Measurements from ENCODE around the gene PCYT2.

Gene PCYT2

GRCh38 chr17:81912441-81913309, 1.5 kb upstream of the PCYT2 start:
- DNase-seq (ENCODE audit: low read depth), result peak; percentile 45

GRCh38 chr17:81911969-81912368, 770 bp upstream of the PCYT2 start:
- DNase-seq (ENCODE audit: low read depth), result no peak

DNA sequence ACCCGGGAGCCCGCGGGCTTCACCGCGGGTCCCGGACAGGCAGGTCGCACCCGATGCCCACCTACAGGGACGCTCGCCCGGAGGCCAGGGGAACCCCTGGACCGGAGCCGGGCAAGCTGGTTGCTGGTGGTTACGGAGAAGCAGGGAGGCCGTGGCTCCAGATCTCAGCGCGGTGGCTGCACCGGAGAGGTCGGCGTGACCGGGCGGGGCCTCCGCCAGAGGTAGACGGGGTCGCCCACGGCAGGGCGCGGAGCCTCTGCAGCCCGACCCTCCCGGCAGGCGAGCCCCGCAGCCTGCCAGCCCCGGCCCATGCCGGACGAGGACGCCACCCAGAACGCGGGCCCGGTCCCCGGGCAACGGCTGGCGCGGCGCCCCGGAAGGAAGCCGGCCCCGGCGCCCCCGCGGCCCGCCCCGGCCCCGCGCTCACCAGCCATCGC, 341 bp downstream of the PCYT2 start:
- peak; percentile 46 for DNase-seq (ENCODE audit: low read depth)

- peak; percentile 53 for DNase-seq (ENCODE audit: low read depth)
Measured at GRCh38 chr17:81909966-81910839, 996 bp downstream of the PCYT2 start.

- no peak for DNase-seq (ENCODE audit: low read depth)
Measured at GRCh38 chr17:81909231-81909630, 2.0 kb downstream of the PCYT2 start.

- DNase-seq (ENCODE audit: low read depth), result no peak
Measured at GRCh38 chr17:81908793-81909192, 2.4 kb downstream of the PCYT2 start.

DNA sequence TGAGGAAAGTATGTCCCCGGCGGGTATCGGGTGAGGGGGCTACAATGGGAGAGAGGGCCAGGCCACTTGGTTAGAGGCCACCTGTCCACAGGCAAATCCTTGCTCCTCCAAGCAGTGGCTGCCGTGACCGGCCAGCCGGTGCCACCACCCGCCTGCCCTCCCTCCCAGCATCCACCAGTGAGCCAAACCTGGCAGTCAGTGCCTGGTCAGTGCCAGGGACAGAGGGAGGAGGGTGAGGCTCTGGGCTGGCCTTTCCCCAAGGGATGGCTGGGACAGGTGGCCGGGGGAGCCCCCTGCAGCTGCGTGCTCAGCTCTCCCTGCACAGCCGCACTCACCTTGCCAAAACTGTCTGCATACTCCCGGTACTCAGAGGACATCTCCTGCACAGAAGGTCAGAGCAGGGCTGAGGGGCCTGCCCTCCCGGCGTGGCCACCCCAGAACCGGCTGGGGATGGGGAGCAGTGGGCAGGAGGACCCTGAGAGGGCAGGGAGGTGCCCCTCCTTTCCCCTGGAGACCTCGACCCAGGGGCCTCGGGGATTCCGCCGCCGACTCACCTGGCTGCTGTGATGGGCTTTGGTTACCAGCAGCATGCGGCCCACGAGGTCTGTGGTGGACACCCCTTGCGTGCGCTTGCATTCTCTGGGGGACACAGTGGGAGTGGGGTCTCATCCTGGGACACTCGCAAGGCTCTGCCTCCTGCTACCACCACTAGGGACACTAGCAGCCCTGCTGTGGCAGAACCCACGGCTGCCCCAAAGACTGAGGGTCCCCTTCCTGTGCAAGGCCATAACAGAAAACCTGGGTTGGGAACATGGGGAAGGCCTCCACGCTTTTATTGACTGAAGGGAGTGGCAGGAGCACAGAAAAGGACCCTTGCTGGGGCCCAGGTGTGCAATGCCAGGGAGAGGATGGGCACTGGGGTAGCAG, 3.7 kb downstream of the PCYT2 start:
- no peak for DNase-seq (ENCODE audit: low read depth)

- DNase-seq (ENCODE audit: low read depth), result no peak
Measured at GRCh38 chr17:81906476-81907218, 4.6 kb downstream of the PCYT2 start.

- DNase-seq (ENCODE audit: low read depth), result no peak
Measured at GRCh38 chr17:81905993-81906392, 5.2 kb downstream of the PCYT2 start.

DNA sequence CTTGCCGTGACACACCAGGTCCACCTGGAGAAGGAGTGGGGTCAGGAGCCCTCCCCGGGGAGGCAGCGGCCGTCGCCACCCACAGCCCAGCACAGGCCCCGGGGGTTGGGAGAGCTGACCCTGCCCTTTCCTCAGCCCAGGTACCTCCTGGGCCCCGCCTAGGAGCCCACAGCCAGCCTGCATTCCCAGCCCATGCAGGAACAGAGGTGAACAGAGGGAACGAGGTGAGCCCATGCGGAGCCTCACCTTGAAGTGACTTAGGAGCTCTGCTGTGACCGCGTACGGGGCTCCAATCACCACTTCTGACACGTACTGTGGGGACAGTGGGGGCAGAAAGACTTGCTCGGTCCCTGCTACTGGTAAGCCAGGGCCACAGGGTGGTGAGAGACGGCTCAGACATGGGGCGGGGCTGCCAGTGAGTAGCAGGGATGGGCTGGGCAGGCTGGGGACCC, 5.7 kb downstream of the PCYT2 start:
- DNase-seq (ENCODE audit: low read depth), result no peak

DNA sequence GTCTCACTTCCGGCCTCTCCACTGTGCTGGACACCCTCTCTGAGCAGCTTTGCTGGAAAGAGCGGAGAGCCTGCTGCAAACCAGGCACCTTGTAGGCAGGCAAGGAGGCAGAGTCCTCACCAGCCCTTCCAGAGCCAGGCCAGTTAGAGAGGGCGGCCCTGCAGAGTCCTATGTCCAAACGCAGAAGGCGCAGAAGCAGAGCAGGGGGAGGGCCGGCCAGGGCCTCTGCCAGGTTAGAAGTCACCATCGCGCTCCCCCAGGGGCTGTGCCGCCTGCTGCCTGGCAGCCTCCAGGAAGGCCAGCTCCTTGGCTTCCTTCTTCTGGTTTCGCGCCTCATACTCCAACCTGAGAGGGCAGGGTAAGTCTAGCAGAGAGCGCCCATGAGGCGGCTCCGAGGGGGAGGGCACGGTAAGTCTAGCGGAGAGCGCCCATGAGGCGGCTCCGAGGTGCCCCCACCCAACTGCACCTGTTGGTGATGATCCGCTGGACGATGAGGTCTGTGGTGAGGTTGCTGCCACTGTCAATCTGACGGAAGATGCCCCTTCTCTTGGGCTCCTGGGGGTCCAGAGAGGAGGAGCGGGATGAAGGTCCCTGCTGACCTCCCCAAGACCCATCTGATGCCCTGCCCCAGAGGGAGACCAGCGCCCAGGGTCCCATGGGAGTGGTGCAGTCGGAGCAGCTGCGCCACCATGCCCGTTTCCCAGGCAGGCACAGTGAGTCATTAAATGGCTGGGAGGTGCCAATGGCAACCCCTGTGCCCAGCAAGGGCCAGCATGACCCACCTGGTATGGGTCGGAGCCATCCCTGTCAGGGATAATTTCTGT, 6.4 kb downstream of the PCYT2 start:
- DNase-seq (ENCODE audit: low read depth), result no peak

DNA sequence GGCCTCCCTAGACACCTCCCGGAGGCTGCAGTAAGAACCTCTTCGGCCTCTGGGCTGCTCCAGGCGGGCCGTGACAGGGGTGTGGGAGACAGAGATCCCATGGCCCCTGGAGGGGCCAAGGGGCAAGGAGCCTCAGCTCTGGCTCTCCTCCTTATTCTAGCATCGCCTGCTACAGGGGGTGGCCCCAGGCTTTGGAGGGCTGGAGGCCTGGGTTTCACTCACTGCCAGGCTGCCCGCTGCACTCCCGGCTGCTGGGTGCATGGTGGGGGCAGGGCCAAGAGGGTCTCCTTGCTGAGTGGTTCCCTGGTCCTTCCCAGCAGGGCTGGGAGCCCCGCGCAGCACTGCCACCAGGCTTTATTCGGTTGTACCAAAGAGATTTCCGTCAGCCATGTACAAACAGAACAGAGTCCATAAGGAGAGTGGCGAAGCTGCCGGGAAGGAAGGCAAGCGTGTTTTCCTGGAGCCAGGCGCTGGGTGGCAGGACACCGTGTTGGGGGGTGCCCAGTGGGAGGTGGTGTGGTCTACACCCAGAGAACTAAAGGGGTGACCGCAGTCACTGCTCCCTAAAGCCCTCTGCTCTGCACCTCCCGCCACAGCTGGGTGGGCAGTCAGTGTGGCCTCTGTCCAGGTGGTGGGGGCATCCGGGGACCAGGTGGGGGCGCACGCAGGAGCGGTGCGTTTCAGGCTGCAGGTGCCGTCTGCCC, 7.2 kb downstream of the PCYT2 start:
- DNase-seq (ENCODE audit: low read depth), result no peak

- DNase-seq (ENCODE audit: low read depth), result no peak
Measured at GRCh38 chr17:81903415-81903831, 7.8 kb downstream of the PCYT2 start.

DNA sequence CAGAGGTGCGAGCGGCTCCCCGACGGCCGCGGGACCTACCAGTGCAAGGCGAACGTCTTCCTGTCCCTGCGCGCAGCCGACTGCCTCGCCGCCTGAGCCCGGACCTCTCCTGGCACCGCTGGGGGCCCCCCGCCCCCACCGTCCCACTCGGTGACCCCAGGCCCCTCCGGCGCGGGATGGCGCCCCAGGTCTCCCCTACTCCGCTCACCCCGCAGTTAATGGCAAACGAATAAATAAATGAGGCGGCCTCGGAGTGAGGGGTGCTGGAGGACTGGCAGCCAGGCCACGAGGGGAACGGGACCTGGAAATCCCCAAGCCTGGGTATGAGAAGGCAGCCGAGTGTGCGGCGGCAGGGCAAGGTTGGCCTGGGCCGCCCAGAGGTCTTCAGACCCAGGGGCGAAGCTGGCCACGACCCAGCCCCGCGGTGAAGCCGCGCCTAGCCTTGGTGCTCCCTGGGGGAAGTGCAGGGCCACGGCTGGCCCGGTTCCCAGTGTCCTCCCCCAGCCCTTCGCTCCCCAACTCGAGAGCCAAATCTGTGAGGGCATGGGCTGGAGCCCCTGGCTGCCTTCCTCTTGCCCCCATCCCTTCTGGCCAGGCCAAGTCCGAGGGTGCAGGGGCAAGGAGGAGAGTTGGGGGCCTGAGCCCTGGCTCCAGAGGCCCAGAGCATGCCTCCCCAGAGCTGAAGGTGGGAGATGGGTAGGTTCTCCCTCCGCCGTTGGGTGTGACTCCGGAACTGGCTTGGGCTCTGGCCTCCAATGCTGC, 8.4 kb downstream of the PCYT2 start:
- DNase-seq (ENCODE audit: low read depth), result no peak

DNA sequence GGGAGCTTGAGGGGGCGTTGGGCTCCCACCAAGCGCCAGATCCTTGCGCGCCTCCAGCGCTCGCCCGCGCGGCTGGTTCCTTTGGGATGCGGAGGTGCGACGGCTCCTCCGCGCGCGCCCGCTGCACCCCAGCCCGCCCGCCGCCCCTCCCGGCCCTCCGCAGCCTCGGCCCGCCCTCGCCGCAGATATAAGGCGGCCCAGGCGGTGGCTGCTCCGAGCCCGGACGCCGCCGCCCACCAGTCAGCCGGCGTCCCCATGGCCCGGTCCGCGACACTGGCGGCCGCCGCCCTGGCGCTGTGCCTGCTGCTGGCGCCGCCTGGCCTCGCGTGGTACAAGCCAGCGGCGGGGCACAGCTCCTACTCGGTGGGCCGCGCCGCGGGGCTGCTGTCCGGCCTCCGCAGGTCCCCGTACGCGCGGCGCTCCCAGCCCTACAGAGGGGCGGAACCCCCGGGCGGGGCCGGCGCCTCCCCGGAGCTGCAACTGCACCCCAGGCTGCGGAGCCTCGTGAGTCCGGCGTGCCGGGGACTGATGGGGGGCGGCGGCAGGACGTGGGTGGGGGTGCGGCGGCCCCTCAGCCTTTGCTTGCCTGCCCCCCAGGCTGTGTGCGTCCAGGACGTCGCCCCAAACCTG, 9.1 kb downstream of the PCYT2 start, which contains the start of gene NPB:
NPB (plus strand) TSS at position 216 of the 630 bp plus-strand sequence; CDS start at position 256, 40 bp downstream.
- no peak for DNase-seq (ENCODE audit: low read depth)

GRCh38 chr17:81901167-81902022, 9.8 kb downstream of the PCYT2 start:
- DNase-seq (ENCODE audit: low read depth), result no peak

- DNase-seq (ENCODE audit: low read depth), result peak; percentile 23
Measured at GRCh38 chr17:81900181-81900820, 10.9 kb downstream of the PCYT2 start.
